ENCODE data around the gene ABCA8.

DNA sequence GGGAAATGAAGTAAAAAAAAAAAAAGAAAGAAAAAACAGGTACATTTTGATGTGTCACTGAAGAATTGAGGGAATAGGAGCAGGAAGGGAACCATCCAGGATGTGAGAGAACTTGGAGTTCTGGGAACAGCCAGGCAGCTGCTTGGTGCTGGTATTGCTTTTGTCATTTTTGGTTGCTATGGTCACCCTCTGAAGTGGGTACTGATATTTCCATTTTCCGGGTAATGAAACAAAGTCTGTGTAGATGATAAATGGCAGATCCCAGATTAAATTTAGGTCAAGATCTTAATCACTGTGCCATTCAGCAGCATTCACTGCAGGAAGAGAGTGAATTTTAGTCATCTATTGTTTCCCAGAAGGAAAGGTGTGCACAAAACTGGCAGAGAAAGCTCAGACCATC is 93.6 kb downstream of the ABCA8 start:
- no peak for TF ChIP-seq FOXA1 (IDR thresholded peaks at IDR 0.05)
- TF ChIP-seq ELF4 (IDR thresholded peaks at IDR 0.05), result no peak
- no peak for TF ChIP-seq BHLHE40 (IDR thresholded peaks at IDR 0.05; ENCODE audit: borderline replicate concordance)
- TF ChIP-seq TARDBP (IDR thresholded peaks at IDR 0.05), result no peak
- no peak for TF ChIP-seq FOXK2 (IDR thresholded peaks at IDR 0.05)
- TF ChIP-seq NFRKB (IDR thresholded peaks at IDR 0.05), result no peak

All from HEK293T (cell line).